KMS-11 (cell line): ENCODE measurements around the gene PHAX.

Experiments used
- H2AFZ ChIP-seq: fragments of 200-600 bp; sonication (generic); 2 replicates; pipeline ENCODE4 v1.6.1; 2016; ENCODE audit warnings: antibody characterized with exemption, mixed run types, low read depth
- H3K27ac ChIP-seq: fragments of 200-600 bp; sonication (generic); 2 replicates; pipeline ENCODE4 v1.6.1; 2016; ENCODE audit warnings: mild to moderate bottlenecking, mixed run types
- H3K27me3 ChIP-seq: fragments of 200-600 bp; sonication (generic); 2 replicates; pipeline ENCODE4 v1.6.1; 2017; ENCODE audit warnings: mild to moderate bottlenecking, low read depth, mixed run types, moderate library complexity; ENCODE audit not compliant: insufficient read depth
- H3K36me3 ChIP-seq: fragments of 200-600 bp; sonication (generic); 2 replicates; pipeline ENCODE4 v1.6.1; 2017; ENCODE audit warnings: mild to moderate bottlenecking, mixed run types; ENCODE audit not compliant: insufficient read depth
- H3K4me1 ChIP-seq: fragments of 200-600 bp; sonication (generic); 2 replicates; pipeline ENCODE4 v1.6.1; 2016; ENCODE audit warnings: mild to moderate bottlenecking, low read depth, mixed run types; ENCODE audit not compliant: poor library complexity, severe bottlenecking
- H3K4me2 ChIP-seq: fragments of 200-600 bp; sonication (generic); 2 replicates; pipeline ENCODE4 v1.7.0; 2016; ENCODE audit warnings: mild to moderate bottlenecking, mixed run types
- H3K4me3 ChIP-seq: fragments of 200-600 bp; sonication (generic); IDR thresholded peaks from 2 replicates; pipeline ENCODE4 v1.6.1; 2017; ENCODE audit warnings: low read depth, low read length, mixed read lengths; ENCODE audit not compliant: insufficient read depth
- H3K79me2 ChIP-seq: fragments of 200-600 bp; sonication (generic); 2 replicates; pipeline ENCODE4 v1.6.1; 2016; ENCODE audit warnings: low read depth, mixed run types; ENCODE audit not compliant: insufficient read depth
- H3K9ac ChIP-seq: fragments of 200-600 bp; sonication (generic); 2 replicates; pipeline ENCODE4 v1.6.1; 2016; ENCODE audit warnings: mild to moderate bottlenecking, mixed run types
- H4K20me1 ChIP-seq: fragments of 200-600 bp; sonication (generic); 2 replicates; pipeline ENCODE4 v1.6.1; 2016; ENCODE audit warnings: mild to moderate bottlenecking, mixed run types; ENCODE audit not compliant: insufficient read depth
- CTCF ChIP-seq: fragments of 200-600 bp; sonication (generic); conservative IDR thresholded peaks from 2 replicates; pipeline ENCODE4 v1.6.1; 2017; ENCODE audit warnings: low read depth, mild to moderate bottlenecking, antibody characterized with exemption, low read length, moderate library complexity, mixed read lengths

The PHAX gene

GRCh38 chr5:126577415-126577814 is 23.3 kb upstream of the PHAX start:
- Histone ChIP-seq H3K27ac (no peak overlapping the region), H3K4me1 (no peaks in the 10 kb centered on the region), H3K9ac (no peak overlapping the region), H3K36me3 (no peaks in the 10 kb centered on the region), H3K79me2 (no peaks in the 10 kb centered on the region), H4K20me1 (no peaks in the 10 kb centered on the region), H3K27me3 (no peaks in the 10 kb centered on the region), H3K4me3 (no peak overlapping the region), H2AFZ (no peak overlapping the region), H3K4me2 (no peak overlapping the region)
- no peak for TF ChIP-seq CTCF

GRCh38 chr5:126579716-126580115 is 21.0 kb upstream of the PHAX start:
- Histone ChIP-seq H2AFZ (no peak overlapping the region), H3K4me2 (no peak overlapping the region), H4K20me1 (no peaks in the 10 kb centered on the region), H3K36me3 (no peaks in the 10 kb centered on the region), H3K27me3 (no peaks in the 10 kb centered on the region), H3K79me2 (no peaks in the 10 kb centered on the region), H3K27ac (no peak overlapping the region), H3K9ac (no peak overlapping the region), H3K4me1 (no peaks in the 10 kb centered on the region), H3K4me3 (no peak overlapping the region)
- no peak for TF ChIP-seq CTCF

GRCh38 chr5:126583761-126584160 is 17.0 kb upstream of the PHAX start:
- H3K27me3 ChIP-seq = no peaks in the 10 kb centered on the region
- no peaks in the 10 kb centered on the region for H3K79me2 ChIP-seq
- H3K9ac ChIP-seq = no peak overlapping the region
- H3K4me2 ChIP-seq = no peak overlapping the region
- no peak for TF ChIP-seq CTCF
- H3K4me3 ChIP-seq = no peak overlapping the region
- no peaks in the 10 kb centered on the region for H4K20me1 ChIP-seq
- H3K4me1 ChIP-seq = no peaks in the 10 kb centered on the region
- no peak overlapping the region for H3K27ac ChIP-seq
- no peak overlapping the region for H2AFZ ChIP-seq
- no peaks in the 10 kb centered on the region for H3K36me3 ChIP-seq

- Histone ChIP-seq H3K4me3 (no peak overlapping the region), H2AFZ (no peak overlapping the region), H3K79me2 (no peaks in the 10 kb centered on the region), H4K20me1 (no peaks in the 10 kb centered on the region), H3K4me1 (no peaks in the 10 kb centered on the region), H3K27me3 (no peaks in the 10 kb centered on the region), H3K36me3 (no peaks in the 10 kb centered on the region), H3K4me2 (no peak overlapping the region), H3K9ac (no peak overlapping the region), H3K27ac (no peak overlapping the region)
- TF ChIP-seq CTCF = no peak
These were observed 13.0 kb upstream of the PHAX start for GRCh38 chr5:126587551-126588390.
